ENCODE measurements around the gene PAX6.

Gene PAX6

GRCh38 chr11:31817621-31818424 is 6.7 kb upstream of the PAX6 start:
- DNase-seq (ENCODE audit: low spot score), result no peak
- Mint-ChIP-seq H3K36me3 (ENCODE audit: low read depth) (no peaks in the 10 kb centered on the region), H3K4me1 (ENCODE audit: low read depth) (no peaks in the 10 kb centered on the region), H3K27ac (peak overlapping the region; percentile 20), H3K27me3 (ENCODE audit: low read depth) (peaks cover 83% of the 10 kb centered on the region), H3K9me3 (no peaks in the 10 kb centered on the region), H3K4me3 (no peak overlapping the region)

GRCh38 chr11:31817054-31817620 is 6.0 kb upstream of the PAX6 start:
- H3K36me3 Mint-ChIP-seq (ENCODE audit: low read depth), result no peaks in the 10 kb centered on the region
- peak overlapping the region; percentile 41 for H3K27ac Mint-ChIP-seq
- H3K9me3 Mint-ChIP-seq, result no peaks in the 10 kb centered on the region
- H3K4me3 Mint-ChIP-seq, result peak overlapping the region; percentile 26
- no peak for DNase-seq (ENCODE audit: low spot score)
- peaks cover 82% of the 10 kb centered on the region for H3K27me3 Mint-ChIP-seq (ENCODE audit: low read depth)
- no peaks in the 10 kb centered on the region for H3K4me1 Mint-ChIP-seq (ENCODE audit: low read depth)

GRCh38 chr11:31816468-31817053 is 5.4 kb upstream of the PAX6 start:
- peaks cover 2% of the 10 kb centered on the region for H3K4me1 Mint-ChIP-seq (ENCODE audit: low read depth)
- H3K9me3 Mint-ChIP-seq, result no peaks in the 10 kb centered on the region
- peaks cover 80% of the 10 kb centered on the region for H3K27me3 Mint-ChIP-seq (ENCODE audit: low read depth)
- H3K36me3 Mint-ChIP-seq (ENCODE audit: low read depth), result no peaks in the 10 kb centered on the region
- DNase-seq (ENCODE audit: low spot score), result no peak
- H3K4me3 Mint-ChIP-seq, result peak overlapping the region; percentile 14
- H3K27ac Mint-ChIP-seq, result peak overlapping the region; percentile 61

GRCh38 chr11:31815711-31816467 is 4.8 kb upstream of the PAX6 start:
- peak overlapping the region; percentile 61 for H3K27ac Mint-ChIP-seq
- peaks cover 79% of the 10 kb centered on the region for H3K27me3 Mint-ChIP-seq (ENCODE audit: low read depth)
- no peak for DNase-seq (ENCODE audit: low spot score)
- H3K9me3 Mint-ChIP-seq, result no peaks in the 10 kb centered on the region
- H3K4me3 Mint-ChIP-seq, result peak overlapping the region; percentile 14
- no peaks in the 10 kb centered on the region for H3K36me3 Mint-ChIP-seq (ENCODE audit: low read depth)
- H3K4me1 Mint-ChIP-seq (ENCODE audit: low read depth), result peaks cover 6% of the 10 kb centered on the region

GRCh38 chr11:31814176-31814868 is 3.2 kb upstream of the PAX6 start:
- Mint-ChIP-seq H3K9me3 (no peaks in the 10 kb centered on the region), H3K27ac (no peak overlapping the region), H3K27me3 (ENCODE audit: low read depth) (peaks cover 72% of the 10 kb centered on the region), H3K4me3 (no peak overlapping the region), H3K4me1 (ENCODE audit: low read depth) (peaks cover 13% of the 10 kb centered on the region), H3K36me3 (ENCODE audit: low read depth) (no peaks in the 10 kb centered on the region)
- no peak for DNase-seq (ENCODE audit: low spot score)

GRCh38 chr11:31813391-31814175 is 2.5 kb upstream of the PAX6 start:
- Mint-ChIP-seq H3K4me3 (no peak overlapping the region), H3K4me1 (ENCODE audit: low read depth) (peaks cover 17% of the 10 kb centered on the region), H3K36me3 (ENCODE audit: low read depth) (no peaks in the 10 kb centered on the region), H3K9me3 (no peaks in the 10 kb centered on the region), H3K27me3 (ENCODE audit: low read depth) (peaks cover 73% of the 10 kb centered on the region), H3K27ac (no peak overlapping the region)
- no peak for DNase-seq (ENCODE audit: low spot score)

GRCh38 chr11:31812383-31813381 is 1.6 kb upstream of the PAX6 start:
- Mint-ChIP-seq H3K9me3 (no peaks in the 10 kb centered on the region), H3K4me1 (ENCODE audit: low read depth) (peaks cover 17% of the 10 kb centered on the region), H3K27ac (peak overlapping the region; percentile 36)

GRCh38 chr11:31809857-31810778 is 1.0 kb downstream of the PAX6 start:
- Mint-ChIP-seq H3K27me3 (ENCODE audit: low read depth) (peaks cover 79% of the 10 kb centered on the region), H3K27ac (peak overlapping the region; percentile 63), H3K4me1 (ENCODE audit: low read depth) (peaks cover 17% of the 10 kb centered on the region), H3K36me3 (ENCODE audit: low read depth) (no peaks in the 10 kb centered on the region), H3K4me3 (peak overlapping the region; percentile 62), H3K9me3 (no peaks in the 10 kb centered on the region)
- no peak for DNase-seq (ENCODE audit: low spot score)

More at GRCh38 chr11:31812383-31813381, 1.6 kb upstream of the PAX6 start:
- no peaks in the 10 kb centered on the region for H3K36me3 Mint-ChIP-seq (ENCODE audit: low read depth)
- peak overlapping the region; percentile 46 for H3K4me3 Mint-ChIP-seq
- DNase-seq (ENCODE audit: low spot score), result no peak
- peaks cover 74% of the 10 kb centered on the region for H3K27me3 Mint-ChIP-seq (ENCODE audit: low read depth)

GRCh38 chr11:31809541-31809856 is 1.6 kb downstream of the PAX6 start:
- no peaks in the 10 kb centered on the region for H3K36me3 Mint-ChIP-seq (ENCODE audit: low read depth)
- DNase-seq (ENCODE audit: low spot score), result no peak
- H3K9me3 Mint-ChIP-seq, result no peaks in the 10 kb centered on the region
- H3K27me3 Mint-ChIP-seq (ENCODE audit: low read depth), result peaks cover 78% of the 10 kb centered on the region
- peaks cover 18% of the 10 kb centered on the region for H3K4me1 Mint-ChIP-seq (ENCODE audit: low read depth)
- H3K4me3 Mint-ChIP-seq, result peak overlapping the region; percentile 52
- peak overlapping the region; percentile 63 for H3K27ac Mint-ChIP-seq

- peak overlapping the region; percentile 52 for H3K4me3 Mint-ChIP-seq
- peaks cover 80% of the 10 kb centered on the region for H3K27me3 Mint-ChIP-seq (ENCODE audit: low read depth)
- DNase-seq (ENCODE audit: low spot score), result peak; percentile 2
- H3K9me3 Mint-ChIP-seq, result no peaks in the 10 kb centered on the region
- peak overlapping the region; percentile 63 for H3K27ac Mint-ChIP-seq
- peaks cover 19% of the 10 kb centered on the region for H3K4me1 Mint-ChIP-seq (ENCODE audit: low read depth)
- no peaks in the 10 kb centered on the region for H3K36me3 Mint-ChIP-seq (ENCODE audit: low read depth)
These were observed 2.2 kb downstream of the PAX6 start for GRCh38 chr11:31808721-31809540.
